Measurements from ENCODE around the gene UBE3D. TPM values are rescaled to one million over a fixed set of nuclear protein-coding genes. Genes with fewer than 3 reads are reported as not detected.

UBE3D gene
- total and polyA plus RNA-seq, 11 donors: 2.0 to 5.3 (median 2.9) TPM

- no peaks in the 10 kb centered on the region for H3K27me3 ChIP-seq
These were observed 140.7 kb downstream of the UBE3D start for GRCh38 chr6:82924799-82925535.

GRCh38 chr6:82921258-82921657 is 144.4 kb downstream of the UBE3D start:
- H3K36me3 ChIP-seq: no peaks in the 10 kb centered on the region
- no peak overlapping the region for H3K27ac ChIP-seq
- 79 to 93% (median 87%) methylated on average over 1 of the region's 1 CpG for WGBS, 4 donors
- TF ChIP-seq POLR2A (IDR thresholded peaks at IDR 0.05): no peak
- TF ChIP-seq, protein P1, sequence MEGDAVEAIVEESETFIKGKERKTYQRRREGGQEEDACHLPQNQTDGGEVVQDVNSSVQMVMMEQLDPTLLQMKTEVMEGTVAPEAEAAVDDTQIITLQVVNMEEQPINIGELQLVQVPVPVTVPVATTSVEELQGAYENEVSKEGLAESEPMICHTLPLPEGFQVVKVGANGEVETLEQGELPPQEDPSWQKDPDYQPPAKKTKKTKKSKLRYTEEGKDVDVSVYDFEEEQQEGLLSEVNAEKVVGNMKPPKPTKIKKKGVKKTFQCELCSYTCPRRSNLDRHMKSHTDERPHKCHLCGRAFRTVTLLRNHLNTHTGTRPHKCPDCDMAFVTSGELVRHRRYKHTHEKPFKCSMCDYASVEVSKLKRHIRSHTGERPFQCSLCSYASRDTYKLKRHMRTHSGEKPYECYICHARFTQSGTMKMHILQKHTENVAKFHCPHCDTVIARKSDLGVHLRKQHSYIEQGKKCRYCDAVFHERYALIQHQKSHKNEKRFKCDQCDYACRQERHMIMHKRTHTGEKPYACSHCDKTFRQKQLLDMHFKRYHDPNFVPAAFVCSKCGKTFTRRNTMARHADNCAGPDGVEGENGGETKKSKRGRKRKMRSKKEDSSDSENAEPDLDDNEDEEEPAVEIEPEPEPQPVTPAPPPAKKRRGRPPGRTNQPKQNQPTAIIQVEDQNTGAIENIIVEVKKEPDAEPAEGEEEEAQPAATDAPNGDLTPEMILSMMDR (IDR thresholded peaks at IDR 0.05): no peak
- H3K4me1 ChIP-seq: no peaks in the 10 kb centered on the region
- no peak for DNase-seq
- intact Hi-C loops (cut with DNase I): no loop called here
- H3K4me3 ChIP-seq: no peak overlapping the region
- ATAC-seq: no peak
- H3K27me3 ChIP-seq: no peaks in the 10 kb centered on the region
- peaks cover 0 to 4% (median 0%) of the 10 kb centered on the region in 12 donors for H3K9me3 ChIP-seq

More at GRCh38 chr6:82924799-82925535, 140.7 kb downstream of the UBE3D start:
- Histone ChIP-seq H3K4me3 (no peak overlapping the region), H3K9me3 (peaks cover 0 to under 1% (median 0%) of the 10 kb centered on the region in 12 donors), H3K36me3 (no peaks in the 10 kb centered on the region), H3K27ac (no peak overlapping the region), H3K4me1 (no peaks in the 10 kb centered on the region)
- 47 to 66% (median 55%) methylated on average over 3 of the region's 3 CpGs for WGBS, 4 donors
- TF ChIP-seq POLR2A (IDR thresholded peaks at IDR 0.05): no peak
- TF ChIP-seq, protein P1 (IDR thresholded peaks at IDR 0.05): no peak
- ATAC-seq (no peak), DNase-seq (no peak)
- intact Hi-C loops (cut with DNase I): no loop called here

DNA sequence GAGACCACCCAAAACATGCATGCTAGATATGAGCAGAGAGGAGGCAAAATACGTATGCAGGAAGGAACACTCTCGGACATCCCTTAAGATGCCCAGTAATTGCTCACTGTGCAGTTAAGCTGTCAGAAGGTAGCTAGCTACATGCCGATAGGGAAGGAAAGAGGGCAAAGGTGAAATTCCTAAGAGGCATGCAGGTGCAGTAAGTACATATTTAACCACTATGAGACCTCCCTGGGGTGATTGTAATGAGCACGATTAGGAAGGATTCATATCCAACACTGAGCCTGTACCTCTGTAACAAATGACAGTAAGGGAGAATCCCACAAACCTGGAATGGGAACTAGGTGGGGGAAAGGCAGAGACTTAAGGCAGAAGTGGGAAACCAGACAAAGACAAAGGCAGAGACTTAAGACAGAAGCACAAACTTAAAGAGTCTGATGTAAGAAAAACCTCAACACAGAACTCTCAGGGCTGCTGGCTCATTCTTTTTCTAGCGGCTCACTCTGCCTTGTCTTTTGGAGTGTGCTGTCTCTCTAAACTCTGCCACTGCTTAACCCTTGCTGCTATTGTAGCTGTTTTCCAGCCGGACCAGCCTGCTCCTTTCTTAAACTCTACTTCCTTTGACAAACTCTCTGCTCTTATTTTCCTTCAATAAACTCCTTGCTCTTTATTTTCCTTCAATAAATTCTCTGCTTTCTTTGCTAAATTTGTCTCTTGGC is 148.1 kb downstream of the UBE3D start:
- H3K4me3 ChIP-seq: no peak overlapping the region
- no peaks in the 10 kb centered on the region for H3K27me3 ChIP-seq
- TF ChIP-seq POLR2A (IDR thresholded peaks at IDR 0.05): no peak
- TF ChIP-seq, protein P1 (IDR thresholded peaks at IDR 0.05): no peak
- no peak overlapping the region for H3K27ac ChIP-seq
- DNase-seq (no peak), ATAC-seq (peak in 2 of 4 donors; percentile 42 to 58)
- WGBS, 4 donors: 49 to 60% (median 55%) methylated on average over 6 of the region's 6 CpGs
- H3K4me1 ChIP-seq: no peaks in the 10 kb centered on the region
- H3K36me3 ChIP-seq: no peaks in the 10 kb centered on the region
- intact Hi-C loops (cut with DNase I): no loop called here
- H3K9me3 ChIP-seq: peaks cover 0 to 4% (median 0%) of the 10 kb centered on the region in 12 donors

GRCh38 chr6:82915666-82916065 is 150.0 kb downstream of the UBE3D start:
- peaks cover 0 to 4% (median 0%) of the 10 kb centered on the region in 12 donors for H3K9me3 ChIP-seq
- no peak for DNase-seq
- peaks cover 0 to 12% (median 2%) of the 10 kb centered on the region in 12 donors for H3K4me1 ChIP-seq
- TF ChIP-seq, protein P1 (IDR thresholded peaks at IDR 0.05): no peak
- TF ChIP-seq POLR2A (IDR thresholded peaks at IDR 0.05): no peak
- no peak overlapping the region for H3K27ac ChIP-seq
- no peak for ATAC-seq
- H3K4me3 ChIP-seq: no peak overlapping the region
- intact Hi-C loops (cut with DNase I): no loop called here
- no peaks in the 10 kb centered on the region for H3K27me3 ChIP-seq
- no peaks in the 10 kb centered on the region for H3K36me3 ChIP-seq

Measured in heart left ventricle (tissue), 16 donors.